ENCODE results near the gene SPAG5.
A peak's percentile ranks its signal among the peaks of the same experiment; 100 is the strongest.

Gene SPAG5

GRCh38 chr17:28572259-28573039 lies 26.4 kb downstream of the SPAG5 start:
- H3K27ac Mint-ChIP-seq, result peak overlapping the region; percentile 36

GRCh38 chr17:28571361-28572122 lies 27.3 kb downstream of the SPAG5 start, which contains the start of gene PIGS:
PIGS (minus strand) TSS chr17:28571524; CDS start chr17:28571496, 28 bp downstream.
- peaks cover 44% of the 10 kb centered on the region for H3K36me3 Mint-ChIP-seq (ENCODE audit: low read depth)
- DNase-seq, result peak; percentile 96
- peaks cover 34% of the 10 kb centered on the region for H3K4me1 Mint-ChIP-seq
- H3K27ac Mint-ChIP-seq, result no peak within 1 kb of the TSS
- peak within 1 kb of the TSS; percentile 97 for H3K4me3 Mint-ChIP-seq
- TF ChIP-seq CTCF (IDR thresholded peaks at IDR 0.05), result no peak
- H3K27me3 Mint-ChIP-seq (ENCODE audit: low read depth, poor library complexity), result peaks cover 12% of the 10 kb centered on the region
- H3K9me3 Mint-ChIP-seq, result no peaks in the 10 kb centered on the region

More at GRCh38 chr17:28572259-28573039, 26.4 kb downstream of the SPAG5 start:
- Mint-ChIP-seq H3K27me3 (ENCODE audit: low read depth, poor library complexity) (peaks cover 12% of the 10 kb centered on the region), H3K36me3 (ENCODE audit: low read depth) (peaks cover 45% of the 10 kb centered on the region), H3K4me1 (peaks cover 40% of the 10 kb centered on the region), H3K9me3 (no peaks in the 10 kb centered on the region), H3K4me3 (peak overlapping the region; percentile 97)
- no peak for DNase-seq
- TF ChIP-seq CTCF (IDR thresholded peaks at IDR 0.05), result no peak

- Mint-ChIP-seq H3K36me3 (ENCODE audit: low read depth) (peaks cover 44% of the 10 kb centered on the region), H3K27me3 (ENCODE audit: low read depth, poor library complexity) (peaks cover 12% of the 10 kb centered on the region), H3K9me3 (no peaks in the 10 kb centered on the region), H3K4me3 (peak overlapping the region; percentile 97), H3K4me1 (peaks cover 28% of the 10 kb centered on the region), H3K27ac (no peak overlapping the region)
- DNase-seq, result peak; percentile 46
- TF ChIP-seq CTCF (IDR thresholded peaks at IDR 0.05), result no peak
These were observed 28.0 kb downstream of the SPAG5 start for GRCh38 chr17:28570716-28571360.

GRCh38 chr17:28569446-28569845 lies 29.4 kb downstream of the SPAG5 start:
- DNase-seq, result no peak
- peak overlapping the region; percentile 97 for H3K4me3 Mint-ChIP-seq
- H3K36me3 Mint-ChIP-seq (ENCODE audit: low read depth), result peaks cover 36% of the 10 kb centered on the region
- TF ChIP-seq CTCF (IDR thresholded peaks at IDR 0.05), result no peak
- H3K4me1 Mint-ChIP-seq, result peaks cover 26% of the 10 kb centered on the region
- no peak overlapping the region for H3K27ac Mint-ChIP-seq
- H3K9me3 Mint-ChIP-seq, result no peaks in the 10 kb centered on the region
- H3K27me3 Mint-ChIP-seq (ENCODE audit: low read depth, poor library complexity), result peaks cover 12% of the 10 kb centered on the region

- H3K36me3 Mint-ChIP-seq (ENCODE audit: low read depth), result peaks cover 34% of the 10 kb centered on the region
- peak overlapping the region; percentile 39 for H3K27ac Mint-ChIP-seq
- peaks cover 26% of the 10 kb centered on the region for H3K4me1 Mint-ChIP-seq
- DNase-seq, result no peak
- no peak for TF ChIP-seq CTCF (IDR thresholded peaks at IDR 0.05)
- H3K4me3 Mint-ChIP-seq, result no peak overlapping the region
- H3K9me3 Mint-ChIP-seq, result no peaks in the 10 kb centered on the region
- peaks cover 4% of the 10 kb centered on the region for H3K27me3 Mint-ChIP-seq (ENCODE audit: low read depth, poor library complexity)
These were observed 31.2 kb downstream of the SPAG5 start for GRCh38 chr17:28567604-28568003.
